ENCODE measurements around the gene TSPAN15. TPM values are rescaled to one million over a fixed set of nuclear protein-coding genes. Genes with fewer than 3 reads are reported as not detected.
A peak's percentile ranks its signal among the peaks of the same experiment; 100 is the strongest.
"Not testable (repeated sequence)": the region's sequence is repeated elsewhere in the genome, so short reads cannot be mapped to it uniquely, and the experiment has no call there.

TSPAN15 gene
- total and polyA plus RNA-seq, 5 experiments from 2014 or later, result 0.55 to 1.1 (median 0.80) TPM; not detected in 1

GRCh38 chr10:69506487-69506833 lies 55.2 kb downstream of the TSPAN15 start:
- Mint-ChIP-seq H3K27ac (peak overlapping the region in 5 of 10 donors; percentile 36 to 77 (median 51)), H3K4me3 (no peak overlapping the region), H3K27me3 (peaks cover 0 to 5% (median 0%) of the 10 kb centered on the region in 5 donors), H3K36me3 (no peaks in the 10 kb centered on the region), H3K4me1 (peaks cover 9 to 12% (median 10%) of the 10 kb centered on the region in 4 donors), H3K9me3 (no peaks in the 10 kb centered on the region)
- DNase-seq (peak in 1 of 10 donors; percentile 52), ATAC-seq (no peak)
- POLR2A ChIA-PET, result no interaction called here

- ATAC-seq, result peak in 1 of 2 donors; percentile 13
- no peaks in the 10 kb centered on the region for H3K36me3 Mint-ChIP-seq
- peak overlapping the region; percentile 66 to 92 (median 77) for H3K27ac Mint-ChIP-seq
- DNase-seq, result peak in 3 of 10 donors; percentile 7 to 53 (median 8)
- peaks cover 0 to 7% (median 0%) of the 10 kb centered on the region in 5 donors for H3K27me3 Mint-ChIP-seq
- no peaks in the 10 kb centered on the region for H3K9me3 Mint-ChIP-seq
- H3K4me1 Mint-ChIP-seq, result peaks cover 9 to 12% (median 10%) of the 10 kb centered on the region in 4 donors
- peak overlapping the region; percentile 64 to 80 (median 71) for H3K4me3 Mint-ChIP-seq
- POLR2A ChIA-PET, result interaction anchor here (0.5 to 1.0 kb wide), 8 partner anchors 10 to 306 kb away, joined by 3 to 8 read pairs (median 4); no protein-coding TSS in a partner anchor
Measured at GRCh38 chr10:69506834-69507713, 55.8 kb downstream of the TSPAN15 start.

GRCh38 chr10:69508738-69509340 lies 57.6 kb downstream of the TSPAN15 start:
- DNase-seq (peak in 1 of 10 donors; percentile 41), ATAC-seq (no peak)
- Mint-ChIP-seq H3K27ac (peak overlapping the region in 2 of 10 donors; percentile 29 to 76), H3K36me3 (no peaks in the 10 kb centered on the region), H3K4me3 (no peak overlapping the region), H3K4me1 (peaks cover 9 to 12% (median 10%) of the 10 kb centered on the region in 4 donors), H3K27me3 (peaks cover 0 to 11% (median 2%) of the 10 kb centered on the region in 5 donors), H3K9me3 (no peaks in the 10 kb centered on the region)
- POLR2A ChIA-PET, result interaction anchor here (1.4 kb wide), 1 partner anchor 102 kb away, joined by 5 read pairs; no protein-coding TSS in a partner anchor

GRCh38 chr10:69512901-69513300 lies 61.6 kb downstream of the TSPAN15 start:
- Mint-ChIP-seq H3K27me3 (peaks cover 8 to 24% (median 15%) of the 10 kb centered on the region in 5 donors), H3K9me3 (no peaks in the 10 kb centered on the region), H3K27ac (no peak overlapping the region), H3K36me3 (no peaks in the 10 kb centered on the region), H3K4me1 (peaks cover under 1 to 10% (median 3%) of the 10 kb centered on the region in 4 donors), H3K4me3 (no peak overlapping the region)
- POLR2A ChIA-PET, result no interaction called here
- DNase-seq, result no peak
- ATAC-seq, result no peak

- POLR2A ChIA-PET, result no interaction called here
- ATAC-seq (no peak), DNase-seq (no peak)
- Mint-ChIP-seq H3K4me1 (peaks cover 0 to 7% (median 1%) of the 10 kb centered on the region in 4 donors), H3K9me3 (no peaks in the 10 kb centered on the region), H3K27ac (no peak overlapping the region), H3K4me3 (no peak overlapping the region), H3K27me3 (peaks cover 11 to 24% (median 15%) of the 10 kb centered on the region in 5 donors), H3K36me3 (no peaks in the 10 kb centered on the region)
Measured at GRCh38 chr10:69513617-69514016, 62.4 kb downstream of the TSPAN15 start.

GRCh38 chr10:69515699-69516259 lies 64.5 kb downstream of the TSPAN15 start:
- no peaks in the 10 kb centered on the region for H3K9me3 Mint-ChIP-seq
- H3K4me1 Mint-ChIP-seq, result peaks cover 0 to 7% (median 1%) of the 10 kb centered on the region in 4 donors
- POLR2A ChIA-PET, result interaction anchor here (2.0 kb wide), 1 partner anchor 121 kb away, joined by 8 read pairs; no protein-coding TSS in a partner anchor

GRCh38 chr10:69516316-69516715 lies 65.1 kb downstream of the TSPAN15 start:
- peak; percentile 58 to 82 for ATAC-seq
- Mint-ChIP-seq H3K27ac (no peak overlapping the region), H3K36me3 (no peaks in the 10 kb centered on the region), H3K9me3 (no peaks in the 10 kb centered on the region), H3K27me3 (peaks cover 11 to 24% (median 18%) of the 10 kb centered on the region in 5 donors), H3K4me3 (no peak overlapping the region), H3K4me1 (peaks cover 0 to 7% (median 1%) of the 10 kb centered on the region in 4 donors)
- DNase-seq, result peak in 5 of 10 donors; percentile 26 to 37 (median 31)
- POLR2A ChIA-PET, result interaction anchor here (0.6 kb wide), 1 partner anchor 103 kb away, joined by 3 read pairs; no protein-coding TSS in a partner anchor

More at GRCh38 chr10:69515699-69516259, 64.5 kb downstream of the TSPAN15 start:
- Mint-ChIP-seq H3K4me3 (no peak overlapping the region), H3K27me3 (peaks cover 11 to 25% (median 15%) of the 10 kb centered on the region in 5 donors), H3K36me3 (no peaks in the 10 kb centered on the region), H3K27ac (peak overlapping the region in 2 of 10 donors; percentile 21 to 38)
- ATAC-seq (peak; percentile 93 to 96), DNase-seq (peak; percentile 63 to 87 (median 77))

GRCh38 chr10:69516796-69517195 lies 65.5 kb downstream of the TSPAN15 start:
- ATAC-seq (no peak), DNase-seq (no peak)
- Mint-ChIP-seq H3K4me3 (no peak overlapping the region), H3K4me1 (peaks cover 0 to 7% (median 1%) of the 10 kb centered on the region in 4 donors), H3K27me3 (peaks cover 8 to 20% (median 18%) of the 10 kb centered on the region in 5 donors), H3K9me3 (no peaks in the 10 kb centered on the region), H3K27ac (no peak overlapping the region), H3K36me3 (no peaks in the 10 kb centered on the region)
- POLR2A ChIA-PET, result interaction anchor here (0.6 kb wide), 2 partner anchors 9 to 103 kb away, joined by 3 to 5 read pairs; no protein-coding TSS in a partner anchor

GRCh38 chr10:69517271-69517848 lies 66.1 kb downstream of the TSPAN15 start:
- POLR2A ChIA-PET, result interaction anchor here (0.6 kb wide), 1 partner anchor 10 kb away, joined by 5 read pairs; no protein-coding TSS in a partner anchor
- ATAC-seq (no peak), DNase-seq (no peak)
- Mint-ChIP-seq H3K4me3 (no peak overlapping the region), H3K27ac (no peak overlapping the region), H3K27me3 (peaks cover 8 to 20% (median 18%) of the 10 kb centered on the region in 5 donors), H3K36me3 (no peaks in the 10 kb centered on the region), H3K9me3 (no peaks in the 10 kb centered on the region), H3K4me1 (peaks cover 0 to 7% (median 1%) of the 10 kb centered on the region in 4 donors)

- POLR2A ChIA-PET, result interaction anchor here (0.6 kb wide), 1 partner anchor 21 kb away, joined by 5 read pairs; no protein-coding TSS in a partner anchor
Measured at GRCh38 chr10:69527961-69528360, 76.7 kb downstream of the TSPAN15 start.

GRCh38 chr10:69533658-69534057 lies 82.4 kb downstream of the TSPAN15 start:
- Mint-ChIP-seq H3K9me3 (peaks cover under 1 to 29% (median 14%) of the 10 kb centered on the region in 9 donors), H3K36me3 (peaks cover 0 to 27% (median 9%) of the 10 kb centered on the region in 3 donors), H3K4me3 (no peak overlapping the region), H3K27ac (no peak overlapping the region), H3K4me1 (no peaks in the 10 kb centered on the region), H3K27me3 (peaks cover 0 to 14% (median 9%) of the 10 kb centered on the region in 5 donors)
- ATAC-seq, result no peak
- POLR2A ChIA-PET, result no interaction called here
- DNase-seq, result no peak

More at GRCh38 chr10:69527961-69528360, 76.7 kb downstream of the TSPAN15 start:
- DNase-seq (no peak), ATAC-seq (no peak)
- no peak overlapping the region for H3K4me3 Mint-ChIP-seq
- no peak overlapping the region for H3K27ac Mint-ChIP-seq
- H3K9me3 Mint-ChIP-seq, result peaks cover 0 to 4% (median 0%) of the 10 kb centered on the region in 9 donors
- H3K36me3 Mint-ChIP-seq, result peaks cover 0 to 6% (median 2%) of the 10 kb centered on the region in 3 donors
- no peaks in the 10 kb centered on the region for H3K4me1 Mint-ChIP-seq
- peaks cover 0 to 15% (median 8%) of the 10 kb centered on the region in 5 donors for H3K27me3 Mint-ChIP-seq

- H3K27me3 Mint-ChIP-seq, result peaks cover 0 to 17% (median 6%) of the 10 kb centered on the region in 5 donors
- ATAC-seq, H3K4me1 Mint-ChIP-seq, DNase-seq, POLR2A ChIA-PET, H3K27ac Mint-ChIP-seq, H3K4me3 Mint-ChIP-seq: not testable (repeated sequence)
- peaks cover 4 to 40% (median 16%) of the 10 kb centered on the region in 9 donors for H3K9me3 Mint-ChIP-seq
- peaks cover 2 to 36% (median 9%) of the 10 kb centered on the region in 3 donors for H3K36me3 Mint-ChIP-seq
Measured at GRCh38 chr10:69536521-69536920, 85.3 kb downstream of the TSPAN15 start.

Data from naive thymus-derived CD8-positive, alpha-beta T cell (primary cell).